IPS DF 19.7 (cell line): Measurements from ENCODE around the gene HRG.
"Not testable (repeated sequence)": the region's sequence is repeated elsewhere in the genome, so short reads cannot be mapped to it uniquely, and the experiment has no call there.

Source experiments
- DNase-seq: peaks from one replicate; pipeline ENCODE4 v3.0.0-alpha.2; 2013; ENCODE audit warnings: low read depth, low spot score

The HRG gene

DNA sequence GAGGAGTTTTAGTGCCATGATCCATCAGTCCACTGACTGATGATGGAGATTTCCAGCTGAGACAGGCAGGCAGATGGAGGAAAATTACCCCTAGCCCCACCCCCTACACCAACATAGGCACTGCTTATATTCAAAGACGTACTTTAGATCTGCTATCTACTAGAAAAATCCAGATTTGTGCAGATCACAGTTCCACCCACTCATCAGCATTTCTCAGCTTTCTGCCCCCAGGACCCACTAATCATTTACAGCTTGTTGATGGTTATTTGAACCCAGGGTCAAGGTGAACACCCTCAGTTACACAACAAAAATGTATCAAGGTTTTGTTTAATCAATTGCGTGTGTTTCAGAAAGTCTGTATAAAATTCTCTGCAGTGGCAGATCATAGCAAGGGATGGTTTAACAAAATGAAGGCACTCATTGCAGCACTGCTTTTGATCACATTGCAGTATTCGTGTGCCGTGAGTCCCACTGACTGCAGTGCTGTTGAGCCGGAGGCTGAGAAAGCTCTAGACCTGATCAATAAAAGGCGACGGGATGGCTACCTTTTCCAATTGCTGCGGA, at the start of gene HRG:
TSS of gene HRG (plus strand) at position 390 of the 564 bp plus-strand sequence. CDS start at position 408, 18 bp downstream.
- DNase-seq = no peak

DNA sequence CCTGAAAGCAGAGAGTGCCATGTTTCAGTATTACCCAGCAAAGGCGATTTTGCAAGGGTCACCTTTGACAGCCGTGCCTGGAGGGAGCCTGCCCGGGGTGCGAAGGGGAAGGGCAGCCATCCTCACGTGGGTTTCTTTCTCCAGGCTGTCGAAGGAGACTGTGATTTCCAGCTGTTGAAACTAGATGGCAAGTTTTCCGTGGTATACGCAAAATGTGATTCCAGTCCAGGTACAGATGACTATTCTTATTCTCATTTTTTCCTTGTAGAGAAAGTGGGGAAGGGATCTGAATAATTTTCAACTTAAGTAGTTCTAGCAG, 49.6 kb upstream of the HRG start:
- no peak for DNase-seq

- DNase-seq = no peak
These were observed 48.5 kb upstream of the HRG start for GRCh38 chr3:186617036-186617946.

DNA sequence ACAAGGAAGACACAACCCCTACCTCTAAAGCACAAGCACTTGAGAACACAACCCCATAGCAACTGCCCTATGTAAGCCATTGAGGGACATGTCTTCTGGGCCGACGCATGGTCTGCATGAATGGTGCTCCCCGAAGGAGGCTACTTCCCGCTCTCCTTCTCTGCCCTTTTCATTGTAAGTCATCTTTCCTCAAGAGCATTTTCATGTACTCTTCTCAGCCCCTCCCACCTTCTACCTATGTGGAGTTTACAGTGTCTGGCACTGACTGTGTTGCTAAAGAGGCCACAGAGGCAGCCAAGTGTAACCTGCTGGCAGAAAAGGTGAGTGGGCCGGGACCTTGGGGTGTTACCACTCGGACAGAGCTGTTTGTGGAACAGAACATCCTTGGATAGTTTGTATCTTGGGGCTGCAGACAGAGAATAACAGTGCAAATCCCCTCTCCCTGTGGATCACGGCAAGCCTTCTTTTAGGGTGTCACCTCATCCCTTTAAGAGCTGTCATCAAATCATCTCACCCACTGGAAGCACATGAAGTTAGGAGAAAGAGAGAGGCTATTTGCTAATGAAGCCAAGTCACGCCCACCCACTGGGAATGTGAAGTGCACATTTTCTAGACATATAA, 47.4 kb upstream of the HRG start:
- DNase-seq = no peak

DNA sequence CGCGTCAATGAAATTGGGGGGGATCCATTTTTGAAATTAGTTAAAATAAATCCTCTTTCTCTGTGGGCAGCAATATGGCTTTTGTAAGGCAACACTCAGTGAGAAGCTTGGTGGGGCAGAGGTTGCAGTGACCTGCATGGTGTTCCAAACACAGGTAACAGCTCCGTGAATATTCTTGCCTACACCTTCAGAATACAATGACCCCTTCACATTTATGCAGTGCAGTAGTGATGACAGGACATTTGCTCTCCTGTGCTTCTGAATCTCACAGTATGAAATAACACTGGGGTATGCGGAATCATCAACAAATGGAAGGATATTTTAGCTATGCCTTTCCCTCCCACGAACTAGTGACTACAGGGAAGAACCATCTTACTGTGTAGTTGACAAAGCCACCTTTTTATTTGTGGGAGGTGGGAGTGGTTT, 46.0 kb upstream of the HRG start:
- no peak for DNase-seq

DNA sequence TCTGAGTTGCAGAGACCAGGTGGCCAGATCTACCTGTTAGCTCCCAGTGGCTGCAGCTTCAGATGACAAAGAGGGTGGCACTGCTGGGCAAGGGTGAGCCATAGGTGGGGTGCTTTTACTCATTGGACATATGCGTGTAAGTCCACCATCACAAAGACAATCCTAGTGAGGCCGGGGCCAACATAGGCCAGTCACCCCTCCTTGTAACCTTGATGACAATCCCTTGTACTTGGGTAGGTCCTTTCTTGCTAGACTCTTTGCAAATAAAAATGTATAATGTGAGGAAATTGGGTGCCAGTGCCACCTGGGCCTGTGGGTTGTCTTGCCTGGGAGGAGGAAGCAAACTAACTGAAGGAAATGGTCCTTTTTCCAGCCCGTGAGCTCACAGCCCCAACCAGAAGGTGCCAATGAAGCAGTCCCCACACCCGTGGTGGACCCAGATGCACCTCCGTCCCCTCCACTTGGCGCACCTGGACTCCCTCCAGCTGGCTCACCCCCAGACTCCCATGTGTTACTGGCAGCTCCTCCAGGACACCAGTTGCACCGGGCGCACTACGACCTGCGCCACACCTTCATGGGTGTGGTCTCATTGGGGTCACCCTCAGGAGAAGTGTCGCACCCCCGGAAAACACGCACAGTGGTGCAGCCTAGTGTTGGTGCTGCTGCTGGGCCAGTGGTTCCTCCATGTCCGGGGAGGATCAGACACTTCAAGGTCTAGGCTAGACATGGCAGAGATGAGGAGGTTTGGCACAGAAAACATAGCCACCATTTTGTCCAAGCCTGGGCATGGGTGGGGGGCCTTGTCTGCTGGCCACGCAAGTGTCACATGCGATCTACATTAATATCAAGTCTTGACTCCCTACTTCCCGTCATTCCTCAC, 45.4 kb upstream of the HRG start:
- DNase-seq = no peak

- no peak for DNase-seq
These were observed 43.7 kb upstream of the HRG start for GRCh38 chr3:186621894-186622650.

- DNase-seq = no peak
These were observed 43.0 kb upstream of the HRG start for GRCh38 chr3:186622651-186623310.

DNA sequence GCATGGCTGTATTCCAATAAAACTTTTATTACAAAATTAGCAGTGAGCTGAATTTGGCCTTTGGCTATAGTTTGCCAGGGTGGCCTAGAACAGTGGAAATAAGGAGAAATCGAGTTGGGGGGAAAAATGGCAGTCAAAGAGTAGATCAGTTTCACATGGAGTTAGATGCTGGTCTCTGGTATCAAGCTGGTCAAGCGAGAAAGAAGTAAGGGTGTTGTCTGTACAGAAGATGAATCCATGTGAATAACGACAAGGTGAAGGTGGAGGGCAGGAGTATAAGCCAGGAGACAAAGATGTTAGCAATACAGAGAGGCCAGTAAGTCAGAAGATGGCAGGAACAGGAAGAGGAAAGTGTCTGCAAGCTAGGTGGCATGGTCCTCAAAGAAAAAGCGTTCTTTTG, 41.2 kb upstream of the HRG start:
- no peak for DNase-seq

DNA sequence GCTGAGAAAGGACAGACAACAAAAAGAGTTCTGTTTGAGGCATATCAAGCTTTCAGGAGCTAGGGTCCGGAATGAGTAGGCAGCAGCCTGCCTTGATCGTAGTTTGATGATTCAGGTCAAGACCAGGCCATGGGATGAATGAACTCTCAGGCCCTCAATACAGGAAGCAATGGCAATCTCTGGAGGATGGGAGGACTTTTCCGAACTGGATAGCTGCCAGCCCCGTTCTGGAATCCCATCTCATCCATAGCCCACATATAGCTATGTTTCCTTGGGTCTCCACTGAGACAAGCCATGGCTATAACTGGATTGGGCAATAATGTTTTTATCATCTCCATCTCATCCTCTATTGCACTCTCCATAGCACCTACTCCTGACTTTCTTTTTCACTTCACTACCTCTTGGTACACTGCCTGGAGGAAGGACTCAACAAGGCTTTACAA, 40.2 kb upstream of the HRG start:
- no peak for DNase-seq

DNA sequence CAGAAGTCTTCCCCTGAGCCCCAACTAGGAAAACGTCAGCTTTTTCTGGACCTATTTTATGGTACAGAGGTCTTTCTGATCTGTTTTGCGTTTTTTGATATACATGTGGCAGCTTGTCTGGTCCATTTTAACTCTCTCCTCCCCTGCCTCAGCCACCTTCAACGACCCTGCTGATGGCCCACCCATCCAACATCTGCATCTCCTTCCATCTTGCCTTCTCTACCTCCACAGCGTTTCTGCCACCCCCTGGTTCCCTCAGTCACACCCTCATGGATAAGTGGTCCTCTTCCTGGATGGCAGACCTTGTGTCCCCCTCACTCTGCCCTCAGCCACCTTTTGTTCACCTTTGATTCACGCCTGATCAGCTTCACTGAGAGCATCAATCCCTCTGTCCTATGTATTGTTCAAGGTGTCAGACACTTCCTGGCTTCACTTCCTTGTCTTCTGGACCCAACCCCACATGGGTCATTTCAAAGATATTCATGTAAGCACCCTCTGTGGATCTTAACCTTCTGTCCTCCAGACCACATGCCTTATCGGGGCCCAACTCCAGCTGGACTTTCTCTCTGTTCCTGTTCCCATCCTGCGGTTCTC, 39.5 kb upstream of the HRG start:
- no peak for DNase-seq

- DNase-seq = no peak
These were observed 37.9 kb upstream of the HRG start for GRCh38 chr3:186627852-186628414.

DNA sequence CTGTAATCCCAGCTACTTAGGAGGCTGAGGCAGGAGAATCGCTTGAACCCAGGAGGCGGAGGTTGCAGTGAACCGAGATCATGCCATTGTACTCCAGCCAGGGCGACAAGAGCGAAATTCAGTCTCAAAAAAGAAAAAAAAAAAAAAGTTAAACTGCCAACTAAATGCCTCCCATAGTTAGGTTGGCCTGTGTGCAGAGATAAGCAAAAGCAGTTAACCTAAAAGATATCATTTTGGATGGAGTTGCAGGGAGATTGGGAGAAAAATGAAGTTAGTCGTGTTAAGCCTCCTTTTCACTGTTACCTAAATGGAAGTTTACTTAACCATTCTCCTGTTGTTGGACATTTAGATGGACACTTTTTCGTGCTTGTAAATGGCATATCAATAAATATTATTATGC, 37.1 kb upstream of the HRG start:
- DNase-seq = no peak

- DNase-seq = no peak
These were observed 34.7 kb upstream of the HRG start for GRCh38 chr3:186630950-186631641.

GRCh38 chr3:186633481-186633880, 32.3 kb upstream of the HRG start:
- no peak for DNase-seq

DNA sequence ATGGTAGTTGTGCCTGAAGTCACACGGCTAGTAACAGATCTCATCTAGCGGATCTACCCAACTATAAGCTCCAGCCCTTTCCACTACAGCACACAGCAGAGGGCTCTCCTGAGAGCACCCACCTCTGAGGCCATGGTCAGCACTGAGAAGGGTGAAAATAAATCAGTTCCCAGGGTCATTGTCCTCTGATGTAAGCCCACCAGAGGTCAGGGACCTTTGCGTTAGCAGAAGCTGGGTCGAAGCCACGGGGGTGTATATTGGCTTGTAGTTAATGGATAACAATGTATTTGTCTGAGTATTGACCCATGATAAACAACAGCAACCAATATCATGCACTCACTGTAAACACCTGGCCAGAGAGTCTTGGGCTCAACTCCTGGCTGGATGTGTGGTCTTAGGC, 31.6 kb upstream of the HRG start:
- DNase-seq = not testable (repeated sequence)

DNA sequence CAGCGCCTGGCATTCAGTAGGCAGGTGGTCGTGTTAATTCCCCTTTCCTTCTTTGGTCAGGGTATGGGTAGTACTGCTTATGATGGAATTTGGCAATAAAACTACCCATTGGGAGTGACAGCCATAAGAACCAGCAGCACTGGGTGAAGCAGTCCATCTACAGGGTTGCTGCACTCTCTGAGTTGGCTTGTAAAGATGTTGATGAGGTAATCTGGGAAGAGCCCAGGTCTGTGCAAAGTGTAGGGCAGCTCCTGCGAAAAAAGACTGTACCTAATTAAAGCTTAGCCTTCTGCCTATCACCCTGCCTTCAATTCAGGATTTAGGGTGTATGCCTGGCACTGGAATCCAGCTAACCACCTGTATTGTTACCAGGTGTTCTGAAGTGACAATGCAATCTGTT, 30.3 kb upstream of the HRG start:
- no peak for DNase-seq

DNA sequence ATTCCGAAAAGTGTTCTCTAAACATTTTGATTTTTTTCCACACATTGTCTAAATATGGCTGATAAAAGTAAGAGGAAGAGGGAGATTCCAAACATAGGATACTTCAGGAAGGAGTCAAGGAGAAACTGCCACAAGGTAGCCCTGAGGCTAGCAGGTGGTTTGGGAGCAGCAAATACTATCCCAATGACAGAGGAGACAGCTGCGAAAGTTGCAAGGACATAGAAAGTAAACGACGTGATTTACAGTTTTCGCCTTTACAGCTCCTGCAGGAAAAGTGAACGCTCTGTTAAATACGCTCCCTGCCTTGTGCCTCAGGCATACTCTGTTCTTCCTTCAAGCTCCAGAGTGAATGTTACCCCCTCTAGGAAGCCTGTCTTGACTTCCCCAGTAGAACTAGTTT, 29.3 kb upstream of the HRG start:
- DNase-seq = no peak

DNA sequence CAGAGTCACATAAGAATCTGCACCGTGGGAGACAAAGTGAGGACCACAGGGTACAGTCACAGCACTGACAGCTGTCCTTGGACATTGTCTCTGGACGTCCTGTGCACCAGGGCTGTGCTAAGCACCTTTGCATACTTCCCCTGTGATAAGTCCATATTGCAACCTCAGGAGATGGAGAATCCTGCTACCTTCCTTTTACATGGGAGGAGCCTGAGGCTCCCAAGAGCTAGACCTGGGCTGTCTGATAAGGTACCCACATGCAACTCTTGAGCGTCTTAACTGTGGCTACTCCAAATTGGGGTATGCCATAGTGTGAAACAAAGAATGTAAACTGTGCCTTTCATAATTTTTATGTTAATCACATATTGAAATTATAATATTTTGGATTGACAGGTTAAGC, 28.1 kb upstream of the HRG start:
- no peak for DNase-seq
